OCI-LY3 (cell line): ENCODE data around the gene SDE2.

Experiments used
- CTCF ChIP-seq: fragments of 200-600, 300-600 bp; sonication (generic); IDR thresholded peaks from 2 replicates; pipeline ENCODE4 v1.5.1; 2014; ENCODE audit warnings: antibody characterized with exemption, low read length, low read depth
- EZH2phosphoT487 ChIP-seq: fragments of 200-600 bp; shearing (Covaris generic); IDR thresholded peaks from 2 replicates; pipeline ENCODE4 v1.6.1; 2018; ENCODE audit warnings: antibody characterized with exemption, mixed run types, low read depth

- no peak for TF ChIP-seq CTCF
- no peak for TF ChIP-seq EZH2phosphoT487
Measured at GRCh38 chr1:225946082-225946620, 53.0 kb downstream of the SDE2 start.
